BLaER1 treated with 17β-estradiol and CSF1 and Interleukin-3, amounts not matched to agents 10 nM and 100 nM (cell line): ENCODE results near the gene C13orf46.

Source experiments
- H3K27ac ChIP-seq, 11 experiments: shearing (Covaris generic); formaldehyde crosslinking; 2 replicates each; pipeline ENCODE4 v1.8.1; 2022
- H3K27me3 ChIP-seq, 11 experiments: shearing (Covaris generic); formaldehyde crosslinking; 2 replicates each; pipeline ENCODE4 v1.8.1; 2022
- H3K36me3 ChIP-seq, 11 experiments: shearing (Covaris generic); formaldehyde crosslinking; 2 replicates each; pipeline ENCODE4 v1.8.1; 2022
- H3K4me1 ChIP-seq, 10 experiments: shearing (Covaris generic); formaldehyde crosslinking; 2 replicates each; pipeline ENCODE4 v1.8.1; 2022
- H3K4me2 ChIP-seq, 11 experiments: shearing (Covaris generic); formaldehyde crosslinking; 2 replicates each; pipeline ENCODE4 v1.8.1; 2022
- H3K4me3 ChIP-seq, 10 experiments: shearing (Covaris generic); formaldehyde crosslinking; 2 replicates each; pipeline ENCODE4 v1.8.1; 2022
- H3K9ac ChIP-seq, 11 experiments: shearing (Covaris generic); formaldehyde crosslinking; 2 replicates each; pipeline ENCODE4 v1.8.1; 2022
- H3K9me3 ChIP-seq, 11 experiments: shearing (Covaris generic); formaldehyde crosslinking; replicated peaks in 1 of 11; 2 replicates each; pipeline ENCODE4 v1.8.1; 2022
- H4K20me1 ChIP-seq, 11 experiments: shearing (Covaris generic); formaldehyde crosslinking; 2 replicates each; pipeline ENCODE4 v1.8.1; 2022
- Cebpa-rat ChIP-seq, 11 experiments: shearing (Covaris generic); IDR thresholded peaks; 2 replicates each; pipeline ENCODE4 v1.8.1; 2022

Gene C13orf46

GRCh38 chr13:113930671-113931637 lies 42.9 kb downstream of the C13orf46 start:
- H3K4me1 ChIP-seq: peaks cover 0 to 7% (median 2%) of the 10 kb centered on the region in 10 experiments; a peak in 4 of 20 replicates
- H3K27ac ChIP-seq: no peak overlapping the region
- H3K36me3 ChIP-seq: no peaks in the 10 kb centered on the region
- no peak overlapping the region for H3K9ac ChIP-seq
- no peak for TF ChIP-seq Cebpa-rat (IDR thresholded peaks at IDR 0.05)
- no peaks in the 10 kb centered on the region for H3K9me3 ChIP-seq
- H3K4me2 ChIP-seq: peak overlapping the region in 2 of 11 experiments; percentile 30 to 39; a peak in 3 of 22 replicates
- peaks cover 0 to 5% (median 0%) of the 10 kb centered on the region in 11 experiments; a peak in 2 of 22 replicates for H4K20me1 ChIP-seq
- peaks cover 0 to 13% (median 5%) of the 10 kb centered on the region in 11 experiments; a peak in 6 of 22 replicates for H3K27me3 ChIP-seq
- no peak overlapping the region for H3K4me3 ChIP-seq

GRCh38 chr13:113929628-113930615 lies 44.0 kb downstream of the C13orf46 start:
- no peaks in the 10 kb centered on the region for H3K9me3 ChIP-seq

GRCh38 chr13:113928685-113929627 lies 44.9 kb downstream of the C13orf46 start:
- H3K36me3 ChIP-seq: no peaks in the 10 kb centered on the region
- H3K4me2 ChIP-seq: no peak overlapping the region
- H3K27ac ChIP-seq: no peak overlapping the region
- H3K9ac ChIP-seq: no peak overlapping the region
- no peaks in the 10 kb centered on the region for H3K9me3 ChIP-seq
- H4K20me1 ChIP-seq: peaks cover 0 to 5% (median 0%) of the 10 kb centered on the region in 11 experiments; a peak in 2 of 22 replicates
- TF ChIP-seq Cebpa-rat (IDR thresholded peaks at IDR 0.05): no peak
- no peak overlapping the region for H3K4me3 ChIP-seq
- H3K27me3 ChIP-seq: peaks cover 0 to 5% (median 3%) of the 10 kb centered on the region in 11 experiments; a peak in 5 of 22 replicates
- H3K4me1 ChIP-seq: peaks cover 0 to 7% (median 2%) of the 10 kb centered on the region in 10 experiments; a peak in 4 of 20 replicates

More at GRCh38 chr13:113929628-113930615, 44.0 kb downstream of the C13orf46 start:
- no peak overlapping the region for H3K4me3 ChIP-seq
- TF ChIP-seq Cebpa-rat (IDR thresholded peaks at IDR 0.05): no peak
- peaks cover 0 to 5% (median 0%) of the 10 kb centered on the region in 11 experiments; a peak in 2 of 22 replicates for H4K20me1 ChIP-seq
- H3K4me1 ChIP-seq: peaks cover 0 to 7% (median 2%) of the 10 kb centered on the region in 10 experiments; a peak in 4 of 20 replicates
- H3K9ac ChIP-seq: no peak overlapping the region
- H3K4me2 ChIP-seq: no peak overlapping the region
- H3K27me3 ChIP-seq: peaks cover 0 to 13% (median 5%) of the 10 kb centered on the region in 11 experiments; a peak in 6 of 22 replicates
- no peaks in the 10 kb centered on the region for H3K36me3 ChIP-seq
- no peak overlapping the region for H3K27ac ChIP-seq

- Histone ChIP-seq H4K20me1 (peaks cover 0 to 5% (median 0%) of the 10 kb centered on the region in 11 experiments; a peak in 2 of 22 replicates), H3K4me1 (peaks cover 0 to 7% (median 0%) of the 10 kb centered on the region in 10 experiments; a peak in 2 of 20 replicates), H3K9ac (no peak overlapping the region), H3K9me3 (0 out of 22 replicates have a peak, but pooled peaks cover 0 to under 1% (median 0%) of the 10 kb centered on the region in 11 experiments), H3K36me3 (no peaks in the 10 kb centered on the region), H3K27me3 (no peaks in the 10 kb centered on the region), H3K27ac (no peak overlapping the region), H3K4me2 (no peak overlapping the region), H3K4me3 (no peak overlapping the region)
- TF ChIP-seq Cebpa-rat (IDR thresholded peaks at IDR 0.05): no peak
These were observed 46.0 kb downstream of the C13orf46 start for GRCh38 chr13:113927661-113928581.

- H3K4me3 ChIP-seq: no peak overlapping the region
- peaks cover 0 to 5% (median 0%) of the 10 kb centered on the region in 11 experiments; a peak in 2 of 22 replicates for H4K20me1 ChIP-seq
- no peak overlapping the region for H3K27ac ChIP-seq
- H3K4me1 ChIP-seq: peaks cover 0 to 7% (median 0%) of the 10 kb centered on the region in 10 experiments; a peak in 3 of 20 replicates
- no peak overlapping the region for H3K4me2 ChIP-seq
- peaks cover 4 to 9% (median 6%) of the 10 kb centered on the region in 11 experiments; a peak in 20 of 22 replicates for H3K9me3 ChIP-seq
- H3K27me3 ChIP-seq: no peaks in the 10 kb centered on the region
- H3K36me3 ChIP-seq: no peaks in the 10 kb centered on the region
- no peak for TF ChIP-seq Cebpa-rat (IDR thresholded peaks at IDR 0.05)
- no peak overlapping the region for H3K9ac ChIP-seq
These were observed 46.8 kb downstream of the C13orf46 start for GRCh38 chr13:113926951-113927660.

- no peak for TF ChIP-seq Cebpa-rat (IDR thresholded peaks at IDR 0.05)
- peaks cover 0 to 6% (median 0%) of the 10 kb centered on the region in 10 experiments; a peak in 3 of 20 replicates for H3K4me1 ChIP-seq
- H3K9me3 ChIP-seq: peaks cover 11 to 16% (median 14%) of the 10 kb centered on the region in 11 experiments
- no peaks in the 10 kb centered on the region for H3K36me3 ChIP-seq
- H3K27ac ChIP-seq: no peak overlapping the region
- H3K27me3 ChIP-seq: no peaks in the 10 kb centered on the region
- H3K4me3 ChIP-seq: no peak overlapping the region
- H3K9ac ChIP-seq: no peak overlapping the region
- H3K4me2 ChIP-seq: no peak overlapping the region
- H4K20me1 ChIP-seq: peaks cover 0 to 5% (median 0%) of the 10 kb centered on the region in 11 experiments; a peak in 2 of 22 replicates
These were observed 47.5 kb downstream of the C13orf46 start for GRCh38 chr13:113926301-113926761.
